DMS 273 treated with DMSO at 0.1 percent for 48 hours (cell line): ENCODE results near the gene PLG.
"Not testable (repeated sequence)": the region's sequence is repeated elsewhere in the genome, so short reads cannot be mapped to it uniquely, and the experiment has no call there.

ENCODE experiments used
- DNase-seq: peaks from one replicate; lab custom pipeline; 2025; lab: John Stamatoyannopoulos, UW

Gene PLG

GRCh38 chr6:160701918-160702680 lies at the start of gene PLG:
PLG (plus strand) TSS chr6:160702244; CDS start chr6:160702305, 61 bp downstream.
- not testable (repeated sequence) for DNase-seq

GRCh38 chr6:160659562-160659961 lies 42.5 kb upstream of the PLG start:
- DNase-seq: no peak

GRCh38 chr6:160661216-160661615 lies 40.8 kb upstream of the PLG start:
- no peak for DNase-seq

- DNase-seq: no peak
Observed at GRCh38 chr6:160662429-160662828, 39.6 kb upstream of the PLG start.

- DNase-seq: no peak
Observed at GRCh38 chr6:160662842-160663241, 39.2 kb upstream of the PLG start.

- not testable (repeated sequence) for DNase-seq
Observed at GRCh38 chr6:160664198-160664597, 37.8 kb upstream of the PLG start, which contains the start of gene LPA. LPA (minus strand) TSS chr6:160664275; CDS start chr6:160664214, 61 bp downstream.

- DNase-seq: no peak
Observed at GRCh38 chr6:160667639-160668481, 34.2 kb upstream of the PLG start.

- no peak for DNase-seq
Observed at GRCh38 chr6:160668589-160668988, 33.5 kb upstream of the PLG start.

- DNase-seq: not testable (repeated sequence)
Observed at GRCh38 chr6:160676418-160676817, 25.6 kb upstream of the PLG start.

- DNase-seq: no peak
Observed at GRCh38 chr6:160678230-160678629, 23.8 kb upstream of the PLG start.

- no peak for DNase-seq
Observed at GRCh38 chr6:160678744-160679401, 23.2 kb upstream of the PLG start.

GRCh38 chr6:160679402-160679769 lies 22.7 kb upstream of the PLG start:
- DNase-seq: no peak

- DNase-seq: not testable (repeated sequence)
Observed at GRCh38 chr6:160685101-160685761, 16.8 kb upstream of the PLG start.

- DNase-seq: no peak
Observed at GRCh38 chr6:160685762-160686450, 16.1 kb upstream of the PLG start.

- DNase-seq: no peak
Observed at GRCh38 chr6:160690458-160690857, 11.6 kb upstream of the PLG start.

GRCh38 chr6:160691617-160692016 lies 10.4 kb upstream of the PLG start:
- DNase-seq: no peak

- no peak for DNase-seq
Observed at GRCh38 chr6:160692369-160692959, 9.6 kb upstream of the PLG start.

- not testable (repeated sequence) for DNase-seq
Observed at GRCh38 chr6:160695025-160695424, 7.0 kb upstream of the PLG start.

- DNase-seq: not testable (repeated sequence)
Observed at GRCh38 chr6:160695622-160696021, 6.4 kb upstream of the PLG start.

GRCh38 chr6:160696884-160697283 lies 5.2 kb upstream of the PLG start:
- not testable (repeated sequence) for DNase-seq

- no peak for DNase-seq
Observed at GRCh38 chr6:160697826-160698225, 4.2 kb upstream of the PLG start.
